Measurements from ENCODE around the gene SPACDR. TPM values are rescaled to one million over a fixed set of nuclear protein-coding genes. Genes with fewer than 3 reads are reported as not detected.
"Not testable (repeated sequence)": the region's sequence is repeated elsewhere in the genome, so short reads cannot be mapped to it uniquely, and the experiment has no call there.

Gene SPACDR
- total RNA-seq, 1 donor from 2014 or later: not detected

GRCh38 chr7:100509231-100509630 lies 45.2 kb upstream of the SPACDR start:
- Histone ChIP-seq H3K27me3 (no peaks in the 10 kb centered on the region), H4K20me1 (ENCODE audit: low read depth) (no peaks in the 10 kb centered on the region), H3F3A (ENCODE audit: low read depth) (no peaks in the 10 kb centered on the region), H3K36me3 (no peaks in the 10 kb centered on the region), H3K27ac (no peak overlapping the region), H3K4me2 (no peak overlapping the region), H3K9me3 (ENCODE audit: low read depth) (no peaks in the 10 kb centered on the region), H3K4me3 (no peak overlapping the region), H3K4me1 (peaks cover 3% of the 10 kb centered on the region), H3K79me2 (ENCODE audit: low read depth) (no peaks in the 10 kb centered on the region), H2AFZ (replicated peaks) (no peak overlapping the region), H3K9ac (no peak overlapping the region)
- peak overlapping the region; percentile 78 for H3K27ac Mint-ChIP-seq
- TF ChIP-seq EZH2 (IDR thresholded peaks at IDR 0.05) (no peak), CTCF (IDR thresholded peaks at IDR 0.05) (no peak), EZH2phosphoT487 (IDR thresholded peaks at IDR 0.05) (no peak)
- no peak for DNase-seq (ENCODE audit: low spot score)
- H3K27me3 Mint-ChIP-seq (ENCODE audit: insufficient read depth, low read depth): peaks cover 3% of the 10 kb centered on the region
- no peaks in the 10 kb centered on the region for H3K36me3 Mint-ChIP-seq
- peak overlapping the region; percentile 41 for H3K4me3 Mint-ChIP-seq
- H3K9me3 Mint-ChIP-seq: no peaks in the 10 kb centered on the region
- peaks cover 19% of the 10 kb centered on the region for H3K4me1 Mint-ChIP-seq

GRCh38 chr7:100506356-100506923 lies 42.4 kb upstream of the SPACDR start:
- H3K36me3 ChIP-seq: no peaks in the 10 kb centered on the region
- Mint-ChIP-seq H3K4me1 (peaks cover 23% of the 10 kb centered on the region), H3K36me3 (no peaks in the 10 kb centered on the region), H3K9me3 (no peaks in the 10 kb centered on the region), H3K4me3 (no peak overlapping the region), H3K27ac (no peak overlapping the region), H3K27me3 (ENCODE audit: insufficient read depth, low read depth) (peaks cover 5% of the 10 kb centered on the region)
- TF ChIP-seq EZH2 (IDR thresholded peaks at IDR 0.05) (no peak), CTCF (IDR thresholded peaks at IDR 0.05) (no peak)
- no peaks in the 10 kb centered on the region for H3K27me3 ChIP-seq
- H3K79me2 ChIP-seq (ENCODE audit: low read depth): no peaks in the 10 kb centered on the region
- H3K9ac ChIP-seq: no peak overlapping the region
- no peaks in the 10 kb centered on the region for H4K20me1 ChIP-seq (ENCODE audit: low read depth)
- H3K9me3 ChIP-seq (ENCODE audit: low read depth): no peaks in the 10 kb centered on the region
- no peak overlapping the region for H2AFZ ChIP-seq (replicated peaks)
- H3K4me3 ChIP-seq: no peak overlapping the region
- DNase-seq (ENCODE audit: low spot score): peak; percentile 56
- no peak overlapping the region for H3K4me2 ChIP-seq
- H3K27ac ChIP-seq: no peak overlapping the region
- H3F3A ChIP-seq (ENCODE audit: low read depth): no peaks in the 10 kb centered on the region
- peaks cover 3% of the 10 kb centered on the region for H3K4me1 ChIP-seq

GRCh38 chr7:100504887-100505611 lies 41.0 kb upstream of the SPACDR start:
- Histone ChIP-seq H3K27ac (no peak overlapping the region), H3F3A (ENCODE audit: low read depth) (no peaks in the 10 kb centered on the region), H3K79me2 (ENCODE audit: low read depth) (no peaks in the 10 kb centered on the region), H3K4me2 (no peak overlapping the region), H3K9me3 (ENCODE audit: low read depth) (no peaks in the 10 kb centered on the region), H3K4me3 (no peak overlapping the region), H3K36me3 (no peaks in the 10 kb centered on the region), H3K4me1 (peaks cover 3% of the 10 kb centered on the region), H3K9ac (no peak overlapping the region), H4K20me1 (ENCODE audit: low read depth) (no peaks in the 10 kb centered on the region), H2AFZ (replicated peaks) (peak overlapping the region; percentile 58), H3K27me3 (no peaks in the 10 kb centered on the region)
- TF ChIP-seq EZH2 (IDR thresholded peaks at IDR 0.05): no peak
- TF ChIP-seq CTCF (IDR thresholded peaks at IDR 0.05): no peak
- TF ChIP-seq EZH2phosphoT487 (IDR thresholded peaks at IDR 0.05): no peak
- peaks cover 5% of the 10 kb centered on the region for H3K27me3 Mint-ChIP-seq (ENCODE audit: insufficient read depth, low read depth)
- H3K4me3 Mint-ChIP-seq: no peak overlapping the region
- H3K4me1 Mint-ChIP-seq: peaks cover 23% of the 10 kb centered on the region
- no peak for DNase-seq (ENCODE audit: low spot score)
- no peak overlapping the region for H3K27ac Mint-ChIP-seq
- no peaks in the 10 kb centered on the region for H3K9me3 Mint-ChIP-seq
- no peaks in the 10 kb centered on the region for H3K36me3 Mint-ChIP-seq

GRCh38 chr7:100504031-100504430 lies 40.0 kb upstream of the SPACDR start:
- not testable (repeated sequence) for H3K36me3 Mint-ChIP-seq; H4K20me1 ChIP-seq (ENCODE audit: low read depth); H3K36me3 ChIP-seq; H3K27ac ChIP-seq; DNase-seq (ENCODE audit: low spot score); H3K27me3 ChIP-seq; H3K4me2 ChIP-seq; H3K4me3 ChIP-seq; H3K9me3 ChIP-seq (ENCODE audit: low read depth); H3K9me3 Mint-ChIP-seq; H2AFZ ChIP-seq (replicated peaks); H3K27me3 Mint-ChIP-seq (ENCODE audit: insufficient read depth, low read depth); H3K9ac ChIP-seq; H3K4me1 ChIP-seq; H3F3A ChIP-seq (ENCODE audit: low read depth); H3K27ac Mint-ChIP-seq; H3K79me2 ChIP-seq (ENCODE audit: low read depth); H3K4me3 Mint-ChIP-seq
- H3K4me1 Mint-ChIP-seq: peaks cover 18% of the 10 kb centered on the region

GRCh38 chr7:100500743-100501142 lies 36.7 kb upstream of the SPACDR start:
- not testable (repeated sequence) for H3K27ac ChIP-seq; H3K27me3 Mint-ChIP-seq (ENCODE audit: insufficient read depth, low read depth); H3K36me3 Mint-ChIP-seq; H3K4me1 ChIP-seq; H3K9me3 Mint-ChIP-seq; H3K9ac ChIP-seq; DNase-seq (ENCODE audit: low spot score); H3K79me2 ChIP-seq (ENCODE audit: low read depth); H3K9me3 ChIP-seq (ENCODE audit: low read depth); H3K36me3 ChIP-seq; H3K4me2 ChIP-seq; H3K4me1 Mint-ChIP-seq; H4K20me1 ChIP-seq (ENCODE audit: low read depth); H3F3A ChIP-seq (ENCODE audit: low read depth); H3K4me3 ChIP-seq; H2AFZ ChIP-seq (replicated peaks); H3K27me3 ChIP-seq; H3K27ac Mint-ChIP-seq; H3K4me3 Mint-ChIP-seq

All from neural progenitor cell (in vitro differentiated cells).